Fibroblast of villous mesenchyme (primary cell): Measurements from ENCODE around the gene CAMSAP3. TPM values are rescaled to one million over a fixed set of nuclear protein-coding genes. Genes with fewer than 3 reads are reported as not detected.
"Not testable (repeated sequence)": the region's sequence is repeated elsewhere in the genome, so short reads cannot be mapped to it uniquely, and the experiment has no call there.

Experiments used
- DNase-seq: peaks from one replicate; pipeline ENCODE4 v3.0.0-alpha.2; 2010; ENCODE audit warnings: low read depth
- H3K4me3 ChIP-seq: 2 replicates; pipeline ENCODE4 v1.5.1; 2011; ENCODE audit warnings: low read depth, mild to moderate bottlenecking, low read length
- CTCF ChIP-seq: IDR thresholded peaks from 2 replicates; pipeline ENCODE4 v1.5.1; 2012; ENCODE audit warnings: low read depth, mild to moderate bottlenecking, low read length; ENCODE audit not compliant: insufficient read depth
- total RNA-seq: library from RNA; depleted of rRNA; stranded (reverse); fragments of >200 nt; gene quantifications from 2 replicates; pipeline ENCODE4 v1.2.3, GENCODE V29; 2012

The CAMSAP3 gene
- total RNA-seq, 1 donor: not detected

DNA sequence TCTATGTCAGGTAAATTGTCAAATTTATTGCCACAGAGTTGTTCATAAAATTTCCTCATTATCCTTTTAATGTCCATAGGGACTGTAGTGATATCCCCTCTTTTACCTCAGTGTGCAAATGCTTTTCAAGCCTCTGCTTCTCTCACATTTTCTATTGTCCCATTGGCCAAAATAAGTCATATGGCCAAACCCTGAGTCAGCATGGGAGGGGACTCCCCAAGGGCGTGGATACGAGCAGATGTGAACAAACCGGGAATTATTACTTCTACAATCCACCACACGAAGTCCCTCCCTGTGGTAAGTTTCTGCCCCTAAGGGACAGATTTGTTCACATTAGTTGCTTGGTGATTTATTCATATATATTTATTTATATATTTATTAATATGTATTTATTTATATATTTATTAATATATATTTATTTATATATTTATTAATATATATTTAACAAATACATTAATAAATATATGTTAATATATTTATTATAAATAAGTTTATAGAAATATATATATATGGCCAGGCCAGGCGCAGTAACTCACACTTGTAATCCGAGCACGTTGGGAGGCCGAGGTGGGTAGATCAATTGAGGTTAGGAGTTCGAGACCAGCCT, 20.1 kb upstream of the CAMSAP3 start:
- TF ChIP-seq CTCF: no peak
- DNase-seq: peak; percentile 9
- no peak overlapping the region for H3K4me3 ChIP-seq

GRCh38 chr19:7577422-7577821, 18.2 kb upstream of the CAMSAP3 start:
- not testable (repeated sequence) for DNase-seq, H3K4me3 ChIP-seq

GRCh38 chr19:7578127-7578526, 17.5 kb upstream of the CAMSAP3 start:
- no peak for TF ChIP-seq CTCF
- no peak overlapping the region for H3K4me3 ChIP-seq
- no peak for DNase-seq

- no peak for DNase-seq
- H3K4me3 ChIP-seq: no peak overlapping the region
These were observed 16.5 kb upstream of the CAMSAP3 start for GRCh38 chr19:7579182-7579581.

GRCh38 chr19:7582446-7582845, 13.2 kb upstream of the CAMSAP3 start:
- no peak for DNase-seq
- no peak for TF ChIP-seq CTCF
- H3K4me3 ChIP-seq: no peak overlapping the region

More at GRCh38 chr19:7579182-7579581, 16.5 kb upstream of the CAMSAP3 start:
- no peak for TF ChIP-seq CTCF

DNA sequence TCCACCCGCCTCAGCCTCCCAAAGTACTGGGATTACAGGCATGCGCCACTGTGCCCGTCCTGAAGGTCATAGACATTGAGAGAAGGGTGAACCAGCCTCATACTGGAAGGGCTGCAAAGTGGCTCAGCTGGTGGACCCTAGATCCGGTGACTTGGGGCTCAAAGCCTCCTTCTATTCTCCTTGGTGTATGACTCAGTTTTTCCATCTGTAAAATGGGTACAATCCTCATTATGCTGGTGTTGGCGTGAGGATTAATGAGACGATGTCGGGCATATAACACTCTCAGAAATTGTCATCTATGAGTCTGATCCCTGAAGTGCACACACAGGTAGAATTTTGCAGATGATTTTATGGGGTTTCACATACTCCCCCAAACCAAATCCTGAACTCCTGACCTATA, 5.8 kb upstream of the CAMSAP3 start:
- H3K4me3 ChIP-seq: no peak overlapping the region
- no peak for DNase-seq
- TF ChIP-seq CTCF: no peak

GRCh38 chr19:7590256-7590655, 5.4 kb upstream of the CAMSAP3 start:
- TF ChIP-seq CTCF: no peak
- no peak overlapping the region for H3K4me3 ChIP-seq
- no peak for DNase-seq
